ENCODE results near the gene CCDC186.

- TF ChIP-seq POLR2AphosphoS5 (IDR thresholded peaks at IDR 0.05; ENCODE audit: low read depth, low read length) (no peak), RAD21 (IDR thresholded peaks at IDR 0.05; ENCODE audit: low read depth) (no peak), CEBPB (IDR thresholded peaks at IDR 0.05; ENCODE audit: low read depth) (no peak), EZH2 (IDR thresholded peaks at IDR 0.05) (no peak), POLR2A (IDR thresholded peaks at IDR 0.05; ENCODE audit: borderline replicate concordance, extremely low read depth, insufficient read depth, insufficient read length) (no peak), CTCF (IDR thresholded peaks at IDR 0.05 in 2 of 3, conservative IDR thresholded peaks at IDR 0.05 in 1 of 3; ENCODE audit: borderline replicate concordance in 1 of 3, insufficient read depth in 1 of 3, low read depth in 2 of 3, low read length in 2 of 3) (no peak)
Observed at GRCh38 chr10:114195079-114195478, 21.1 kb upstream of the CCDC186 start.
